ENCODE data around the gene ACAP3.

DNA sequence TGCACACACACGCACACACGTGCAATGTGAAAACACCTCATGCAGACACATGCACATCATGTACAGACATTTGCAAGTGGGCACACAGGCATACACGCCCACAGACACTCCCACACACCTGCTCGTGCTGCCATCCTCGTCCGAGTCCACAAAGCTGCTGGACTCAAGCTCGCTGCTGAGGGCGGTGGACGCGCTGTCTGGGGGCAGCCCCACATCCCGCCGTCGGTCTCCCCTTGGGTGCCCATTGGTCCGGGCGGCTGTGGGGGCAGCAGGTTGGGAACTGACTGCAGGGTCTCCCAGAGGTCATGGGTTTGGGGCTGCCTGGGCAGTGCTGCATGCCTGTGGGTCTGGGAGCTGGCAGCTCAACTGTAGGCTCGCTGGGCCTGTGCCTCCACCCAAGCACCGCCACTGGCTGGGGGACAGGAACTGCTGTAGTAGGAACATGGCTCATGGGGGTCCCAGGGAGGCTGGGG is 33.9 kb upstream of the ACAP3 start:
- TF ChIP-seq, protein P1, sequence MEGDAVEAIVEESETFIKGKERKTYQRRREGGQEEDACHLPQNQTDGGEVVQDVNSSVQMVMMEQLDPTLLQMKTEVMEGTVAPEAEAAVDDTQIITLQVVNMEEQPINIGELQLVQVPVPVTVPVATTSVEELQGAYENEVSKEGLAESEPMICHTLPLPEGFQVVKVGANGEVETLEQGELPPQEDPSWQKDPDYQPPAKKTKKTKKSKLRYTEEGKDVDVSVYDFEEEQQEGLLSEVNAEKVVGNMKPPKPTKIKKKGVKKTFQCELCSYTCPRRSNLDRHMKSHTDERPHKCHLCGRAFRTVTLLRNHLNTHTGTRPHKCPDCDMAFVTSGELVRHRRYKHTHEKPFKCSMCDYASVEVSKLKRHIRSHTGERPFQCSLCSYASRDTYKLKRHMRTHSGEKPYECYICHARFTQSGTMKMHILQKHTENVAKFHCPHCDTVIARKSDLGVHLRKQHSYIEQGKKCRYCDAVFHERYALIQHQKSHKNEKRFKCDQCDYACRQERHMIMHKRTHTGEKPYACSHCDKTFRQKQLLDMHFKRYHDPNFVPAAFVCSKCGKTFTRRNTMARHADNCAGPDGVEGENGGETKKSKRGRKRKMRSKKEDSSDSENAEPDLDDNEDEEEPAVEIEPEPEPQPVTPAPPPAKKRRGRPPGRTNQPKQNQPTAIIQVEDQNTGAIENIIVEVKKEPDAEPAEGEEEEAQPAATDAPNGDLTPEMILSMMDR (IDR thresholded peaks at IDR 0.05 in 4 of 5, conservative IDR thresholded peaks at IDR 0.05 in 1 of 5): no peak
- no peak for TF ChIP-seq POLR2A (IDR thresholded peaks at IDR 0.05)

Measured in gastrocnemius medialis (tissue), 4 donors.